ENCODE results near the gene MICALL2. TPM values are rescaled to one million over a fixed set of nuclear protein-coding genes. Genes with fewer than 3 reads are reported as not detected.

MICALL2 gene
- total RNA-seq, 8 experiments from 2014 or later: 1.4 to 16.7 (median 6.5) TPM

DNA sequence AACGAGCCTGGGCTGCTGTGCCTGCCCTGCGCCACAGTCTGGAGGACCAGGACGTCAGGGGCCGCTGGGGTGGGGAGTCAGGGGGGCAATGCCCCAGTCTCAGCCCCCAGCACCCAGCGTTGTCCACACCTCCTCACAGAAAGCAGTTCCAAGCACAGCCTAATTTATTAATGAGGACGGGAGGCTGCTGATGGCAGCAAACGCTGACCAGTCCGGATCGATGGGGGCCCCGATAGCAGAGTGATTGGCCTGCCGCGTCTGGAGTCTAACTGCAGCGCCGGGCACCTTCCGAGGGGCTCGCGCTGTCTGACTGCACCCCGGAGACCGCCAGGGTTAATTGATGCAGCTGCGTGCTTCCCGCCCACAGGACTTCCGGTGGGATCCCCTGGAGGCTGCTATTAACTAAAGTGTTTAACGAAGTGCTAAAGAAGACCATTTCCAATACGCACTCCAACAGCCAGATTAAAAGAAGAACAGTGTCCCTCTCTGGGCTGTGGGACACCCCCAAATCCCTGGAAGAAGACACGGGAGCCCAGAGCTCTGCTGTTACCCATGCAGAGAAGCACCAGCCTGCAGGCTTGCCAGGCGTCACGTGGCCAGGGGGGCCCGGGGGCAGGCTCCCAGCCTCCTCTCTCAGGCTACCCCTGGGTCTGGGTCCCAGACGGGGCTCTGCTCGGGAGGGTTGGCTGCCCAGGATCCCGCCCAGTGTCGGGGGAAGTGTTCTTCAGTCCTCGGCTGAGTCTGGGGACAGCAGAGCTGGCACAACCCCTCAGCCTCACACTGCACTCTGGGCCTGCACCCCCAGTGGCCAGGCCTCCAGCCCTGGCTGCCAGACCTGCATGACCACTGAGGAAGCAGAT is 63.8 kb downstream of the MICALL2 start:
- no peak for ATAC-seq (replicated peaks in 6 of 8)
- WGBS, 10 experiments: 0 to 100% (median 79%) methylated on average over 1 to 5 of the region's 33 CpGs; no CpG with 5 or more reads in 5 of the 10 experiments
- in situ Hi-C loops (cut with MboI; ENCODE audit: low pct_unique_long_range_greater_than_20kb in 2 of 9, low sequenced_read_pairs in 9 of 9, unreplicated experiment in 9 of 9): loop anchor here in 2 of 9 experiments (25.0 kb wide), 1 partner anchor 183 kb away; no protein-coding TSS in a partner anchor
- H3K4me3 ChIP-seq: no peak overlapping the region
- H3K27ac ChIP-seq: no peak overlapping the region
- H3K4me1 ChIP-seq (replicated peaks in 1 of 2): peaks cover 0 to 1% of the 10 kb centered on the region in 2 donors

DNA sequence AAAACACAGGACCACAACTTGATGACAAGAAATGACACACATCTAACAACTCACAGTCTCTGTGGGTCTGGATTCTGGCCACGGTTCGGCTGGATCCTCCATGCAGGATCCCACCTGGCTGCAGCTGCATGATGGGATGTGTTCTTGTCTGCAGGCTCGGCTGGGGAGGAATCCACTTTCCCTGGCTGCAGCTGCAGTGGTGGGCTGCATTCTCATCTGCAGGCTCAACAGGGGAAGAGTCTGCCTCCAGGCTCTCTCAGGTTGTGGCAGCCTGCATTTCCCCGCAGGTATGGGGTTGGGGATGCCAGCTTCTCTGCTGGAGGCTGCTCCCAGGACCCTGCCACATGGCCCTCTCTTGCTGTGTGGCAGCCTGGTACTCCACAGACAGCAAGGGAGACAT is 64.9 kb downstream of the MICALL2 start:
- H3K4me1 ChIP-seq (replicated peaks in 1 of 2): no peaks in the 10 kb centered on the region
- WGBS, 10 experiments: no CpG with 5 or more reads among the region's 4 CpGs
- no peak overlapping the region for H3K27ac ChIP-seq
- no peak overlapping the region for H3K4me3 ChIP-seq
- in situ Hi-C loops (cut with MboI; ENCODE audit: low pct_unique_long_range_greater_than_20kb in 2 of 9, low sequenced_read_pairs in 9 of 9, unreplicated experiment in 9 of 9): loop anchor here in 2 of 9 experiments (25.0 kb wide), 1 partner anchor 182 kb away; no protein-coding TSS in a partner anchor
- no peak for ATAC-seq (replicated peaks in 6 of 8)

DNA sequence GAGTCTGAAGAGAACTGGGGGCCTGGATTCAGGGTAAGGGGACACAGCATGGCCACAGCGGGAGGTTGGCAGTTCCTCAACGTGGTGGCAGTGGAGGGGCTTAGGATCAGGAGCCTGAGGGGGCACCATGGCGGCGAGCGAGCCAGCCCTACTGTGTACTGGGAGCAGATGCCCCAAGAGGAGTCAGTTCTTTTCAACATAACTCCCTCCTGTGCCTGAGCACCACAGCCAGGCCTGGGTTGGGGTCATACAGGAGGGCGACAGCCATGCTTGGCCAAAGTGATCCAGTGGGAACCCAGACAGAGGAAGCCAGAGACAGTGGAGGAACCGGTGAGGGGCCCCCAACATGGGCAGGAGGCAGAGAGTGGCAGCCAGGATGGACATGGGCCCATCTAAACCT is 65.8 kb downstream of the MICALL2 start:
- in situ Hi-C loops (cut with MboI; ENCODE audit: low pct_unique_long_range_greater_than_20kb in 2 of 9, low sequenced_read_pairs in 9 of 9, unreplicated experiment in 9 of 9): loop anchor here in 2 of 9 experiments (25.0 kb wide), 1 partner anchor 181 kb away; no protein-coding TSS in a partner anchor
- Histone ChIP-seq H3K27ac (no peak overlapping the region), H3K4me3 (no peak overlapping the region), H3K4me1 (replicated peaks in 1 of 2) (no peaks in the 10 kb centered on the region)
- 15 to 80% (median 67%) methylated on average over 1 to 4 of the region's 7 CpGs; no CpG with 5 or more reads in 6 of the 10 experiments for WGBS, 10 experiments
- ATAC-seq (replicated peaks in 6 of 8): no peak

DNA sequence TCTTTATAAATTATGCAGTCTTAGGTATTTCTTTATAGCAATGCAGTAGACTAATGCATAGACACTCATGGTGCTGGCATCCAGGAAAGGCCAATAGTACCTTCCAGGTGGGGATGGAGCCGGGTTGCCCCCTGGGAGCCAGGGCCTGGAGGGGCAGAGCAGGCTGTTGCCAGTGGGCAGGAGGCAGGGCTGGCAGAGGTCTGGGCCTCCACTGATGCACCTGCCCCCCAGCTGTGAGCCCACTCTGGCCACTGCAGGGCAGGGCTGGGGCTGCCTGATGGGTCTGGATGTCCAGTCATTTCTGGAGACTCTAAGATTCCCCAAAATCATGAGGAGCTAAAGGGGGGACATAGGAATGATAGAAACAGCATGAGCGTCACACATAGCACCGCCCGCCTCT is 66.7 kb downstream of the MICALL2 start:
- WGBS, 10 experiments: 0% methylated on average over 1 of the region's 4 CpGs; no CpG with 5 or more reads in 8 of the 10 experiments
- H3K27ac ChIP-seq: no peak overlapping the region

DNA sequence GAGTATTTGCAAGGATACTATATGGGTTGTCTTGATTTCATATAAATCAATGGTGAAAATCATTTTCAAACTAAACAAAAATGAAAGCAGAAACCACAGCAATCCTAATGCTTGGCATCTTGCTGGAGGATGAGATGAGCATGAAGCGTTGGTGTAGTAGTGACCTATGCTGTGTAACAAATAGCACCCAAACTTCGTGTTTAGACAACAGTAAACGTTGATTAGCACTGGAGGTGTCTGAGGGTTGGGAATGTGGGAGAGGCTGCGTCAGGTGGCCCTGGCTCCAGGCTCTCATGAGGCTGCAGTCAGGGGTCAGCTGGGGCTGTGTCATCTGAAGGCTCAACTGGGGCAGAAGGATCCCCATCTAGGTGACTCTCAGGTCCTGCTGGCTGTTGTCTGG is 67.8 kb downstream of the MICALL2 start:
- Histone ChIP-seq H3K4me1 (replicated peaks in 1 of 2) (peaks cover 0 to 4% of the 10 kb centered on the region in 2 donors), H3K4me3 (no peak overlapping the region), H3K27ac (no peak overlapping the region)
- ATAC-seq (replicated peaks in 6 of 8): no peak
- WGBS, 10 experiments: 28 to 71% (median 61%) methylated on average over 2 to 4 of the region's 4 CpGs; no CpG with 5 or more reads in 4 of the 10 experiments
- in situ Hi-C loops (cut with MboI; ENCODE audit: low pct_unique_long_range_greater_than_20kb in 2 of 9, low sequenced_read_pairs in 9 of 9, unreplicated experiment in 9 of 9): loop anchor here in 2 of 9 experiments (25.0 kb wide), 1 partner anchor 179 kb away; no protein-coding TSS in a partner anchor

More for the DNA sequence above, 66.7 kb downstream of the MICALL2 start:
- no peaks in the 10 kb centered on the region for H3K4me1 ChIP-seq (replicated peaks in 1 of 2)
- no peak overlapping the region for H3K4me3 ChIP-seq
- no peak for ATAC-seq (replicated peaks in 6 of 8)
- in situ Hi-C loops (cut with MboI; ENCODE audit: low pct_unique_long_range_greater_than_20kb in 2 of 9, low sequenced_read_pairs in 9 of 9, unreplicated experiment in 9 of 9): loop anchor here in 2 of 9 experiments (25.0 kb wide), 1 partner anchor 180 kb away; no protein-coding TSS in a partner anchor

DNA sequence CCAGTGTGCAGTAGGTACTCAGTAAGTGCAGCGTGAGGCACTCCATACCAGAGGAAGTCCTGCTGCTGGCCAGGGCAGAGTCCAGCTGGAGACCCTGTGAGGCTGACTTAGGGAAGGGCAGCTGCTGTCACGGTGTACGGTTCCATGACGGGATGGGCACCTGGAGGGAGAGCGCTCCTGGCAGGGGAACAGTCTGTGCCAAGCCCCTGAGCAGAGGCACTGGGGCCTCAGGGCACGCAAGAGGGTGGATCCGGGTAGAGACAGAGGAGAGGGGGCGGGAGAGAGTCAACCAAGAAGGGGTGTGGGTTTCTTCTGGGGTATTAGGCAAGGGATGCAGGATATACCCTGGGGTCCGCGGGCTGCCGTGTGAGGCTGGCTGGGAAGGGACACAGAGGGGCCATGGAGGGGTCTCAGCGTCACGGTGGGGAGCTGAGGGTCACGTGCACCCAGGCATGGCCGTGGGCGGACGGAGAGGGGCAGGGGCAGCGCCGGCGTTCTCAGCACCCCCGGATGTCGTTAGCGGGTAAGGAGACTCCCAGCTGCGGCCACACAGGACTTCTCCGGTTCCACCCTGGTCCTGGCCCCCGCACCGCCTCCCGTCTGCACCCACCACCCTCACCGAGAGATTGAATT is 70.5 kb downstream of the MICALL2 start:
- Histone ChIP-seq H3K4me3 (no peak overlapping the region), H3K4me1 (replicated peaks in 1 of 2) (peaks cover 0 to 6% of the 10 kb centered on the region in 2 donors), H3K27ac (no peak overlapping the region)
- in situ Hi-C loops (cut with MboI; ENCODE audit: low pct_unique_long_range_greater_than_20kb in 2 of 9, low sequenced_read_pairs in 9 of 9, unreplicated experiment in 9 of 9): loop anchor here in 2 of 9 experiments (25.0 kb wide), 1 partner anchor 177 kb away; no protein-coding TSS in a partner anchor
- 20 to 80% (median 52%) methylated on average over 1 to 3 of the region's 29 CpGs; no CpG with 5 or more reads in 4 of the 10 experiments for WGBS, 10 experiments
- peak in 2 of 8 experiments; percentile 20 to 53 for ATAC-seq (replicated peaks in 6 of 8)

DNA sequence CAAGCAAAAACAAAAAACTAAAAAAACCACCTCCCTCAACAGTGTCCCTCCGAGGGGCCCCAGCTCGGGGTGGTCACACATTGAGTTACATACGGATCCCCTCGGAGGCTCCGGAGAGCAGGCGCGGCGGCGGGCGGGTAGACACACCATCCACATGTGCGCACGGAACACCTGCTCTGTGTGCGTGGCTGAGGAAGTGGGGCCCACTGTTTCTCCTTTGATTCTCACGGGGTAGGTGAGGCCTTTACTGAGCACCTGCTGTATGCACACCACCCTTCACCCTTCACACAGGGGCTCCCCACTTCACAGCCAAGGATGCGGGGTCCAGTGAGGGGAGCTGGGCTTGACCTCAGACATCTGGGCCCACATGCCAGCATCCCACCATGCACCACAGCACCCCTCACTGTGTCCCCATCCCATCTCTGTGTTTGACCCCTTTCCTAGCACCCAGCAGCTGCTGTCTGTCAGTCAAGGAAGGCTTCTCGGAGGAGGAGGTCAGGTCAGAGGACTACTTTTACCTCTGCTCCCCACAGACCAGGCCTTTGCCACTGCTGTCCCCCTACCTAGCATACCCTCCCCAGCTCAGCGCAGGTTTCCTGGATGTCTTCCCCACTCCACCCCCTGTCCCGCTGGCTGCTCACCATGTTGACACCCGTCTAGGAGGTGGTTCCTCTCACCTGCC is 71.1 kb downstream of the MICALL2 start:
- WGBS, 10 experiments: 17 to 79% (median 66%) methylated on average over 1 to 10 of the region's 19 CpGs; no CpG with 5 or more reads in 4 of the 10 experiments
- Histone ChIP-seq H3K27ac (no peak overlapping the region), H3K4me1 (replicated peaks in 1 of 2) (peaks cover 0 to 6% of the 10 kb centered on the region in 2 donors), H3K4me3 (no peak overlapping the region)
- in situ Hi-C loops (cut with MboI; ENCODE audit: low pct_unique_long_range_greater_than_20kb in 2 of 9, low sequenced_read_pairs in 9 of 9, unreplicated experiment in 9 of 9): loop anchor here in 2 of 9 experiments (25.0 kb wide), 1 partner anchor 176 kb away; no protein-coding TSS in a partner anchor
- ATAC-seq (replicated peaks in 6 of 8): no peak

DNA sequence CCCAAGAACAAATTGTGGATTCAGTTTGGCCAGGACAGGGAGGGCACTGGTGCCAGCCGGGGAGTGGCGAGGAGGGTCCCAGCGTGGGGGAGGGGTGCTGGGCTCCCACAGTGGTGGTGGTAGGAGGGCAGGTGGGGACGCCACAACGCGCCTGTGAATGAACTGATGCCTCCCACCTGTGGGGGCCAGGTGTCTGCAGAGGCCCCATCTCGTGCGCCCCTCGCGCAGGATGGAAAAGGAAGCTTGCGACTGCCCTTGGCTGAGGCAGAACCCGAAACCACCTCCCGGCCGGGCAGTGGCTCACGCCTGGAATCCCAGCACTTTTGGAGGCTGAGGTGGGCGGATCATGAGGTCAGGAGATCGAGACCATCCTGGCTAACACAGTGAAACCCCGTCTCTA is 72.0 kb downstream of the MICALL2 start:
- H3K4me1 ChIP-seq (replicated peaks in 1 of 2): peaks cover 0 to 6% of the 10 kb centered on the region in 2 donors
- ATAC-seq (replicated peaks in 6 of 8): no peak
- H3K27ac ChIP-seq: no peak overlapping the region
- H3K4me3 ChIP-seq: no peak overlapping the region
- WGBS, 10 experiments: 50% methylated on average over 2 of the region's 18 CpGs; no CpG with 5 or more reads in 9 of the 10 experiments
- in situ Hi-C loops (cut with MboI; ENCODE audit: low pct_unique_long_range_greater_than_20kb in 2 of 9, low sequenced_read_pairs in 9 of 9, unreplicated experiment in 9 of 9): loop anchor here in 2 of 9 experiments (25.0 kb wide), 1 partner anchor 175 kb away; no protein-coding TSS in a partner anchor

DNA sequence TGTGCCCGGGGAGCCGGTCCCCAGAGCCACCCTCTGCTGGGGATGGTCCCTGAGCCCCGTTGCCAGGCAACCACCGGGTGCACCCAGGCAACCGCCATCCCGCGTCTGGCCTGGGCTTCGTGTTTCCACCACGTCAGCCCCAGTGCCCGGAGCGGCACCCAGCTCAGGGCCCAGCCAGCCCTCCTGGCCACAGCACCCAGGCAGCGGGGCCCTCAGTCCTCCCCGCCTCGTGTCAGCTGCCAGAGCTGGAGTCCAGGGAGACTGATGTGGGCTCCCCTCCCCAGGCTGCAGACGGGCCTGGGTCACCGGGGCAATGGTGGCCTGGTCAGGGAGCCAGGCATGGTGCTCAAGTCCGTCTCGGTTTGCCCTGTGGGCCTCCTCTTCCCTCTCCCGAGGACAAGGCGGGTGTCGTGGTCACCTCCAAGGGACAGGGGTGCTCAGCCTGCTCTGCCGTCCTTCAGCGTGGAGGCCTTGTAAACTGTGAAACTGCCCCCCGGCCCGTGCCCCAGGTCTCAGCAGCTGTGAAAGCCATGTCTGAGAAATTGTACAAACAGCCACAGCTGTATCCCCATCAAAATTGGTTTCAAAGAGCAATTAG is 72.5 kb downstream of the MICALL2 start:
- in situ Hi-C loops (cut with MboI; ENCODE audit: low pct_unique_long_range_greater_than_20kb in 2 of 9, low sequenced_read_pairs in 9 of 9, unreplicated experiment in 9 of 9): loop anchor here in 2 of 9 experiments (25.0 kb wide), 1 partner anchor 174 kb away; no protein-coding TSS in a partner anchor
- Histone ChIP-seq H3K4me3 (no peak overlapping the region), H3K4me1 (replicated peaks in 1 of 2) (peaks cover 0 to 6% of the 10 kb centered on the region in 2 donors), H3K27ac (no peak overlapping the region)
- ATAC-seq (replicated peaks in 6 of 8): peak in 6 of 8 experiments; percentile 13 to 94 (median 89)
- WGBS, 10 experiments: 65% methylated on average over 4 of the region's 25 CpGs; no CpG with 5 or more reads in 9 of the 10 experiments

DNA sequence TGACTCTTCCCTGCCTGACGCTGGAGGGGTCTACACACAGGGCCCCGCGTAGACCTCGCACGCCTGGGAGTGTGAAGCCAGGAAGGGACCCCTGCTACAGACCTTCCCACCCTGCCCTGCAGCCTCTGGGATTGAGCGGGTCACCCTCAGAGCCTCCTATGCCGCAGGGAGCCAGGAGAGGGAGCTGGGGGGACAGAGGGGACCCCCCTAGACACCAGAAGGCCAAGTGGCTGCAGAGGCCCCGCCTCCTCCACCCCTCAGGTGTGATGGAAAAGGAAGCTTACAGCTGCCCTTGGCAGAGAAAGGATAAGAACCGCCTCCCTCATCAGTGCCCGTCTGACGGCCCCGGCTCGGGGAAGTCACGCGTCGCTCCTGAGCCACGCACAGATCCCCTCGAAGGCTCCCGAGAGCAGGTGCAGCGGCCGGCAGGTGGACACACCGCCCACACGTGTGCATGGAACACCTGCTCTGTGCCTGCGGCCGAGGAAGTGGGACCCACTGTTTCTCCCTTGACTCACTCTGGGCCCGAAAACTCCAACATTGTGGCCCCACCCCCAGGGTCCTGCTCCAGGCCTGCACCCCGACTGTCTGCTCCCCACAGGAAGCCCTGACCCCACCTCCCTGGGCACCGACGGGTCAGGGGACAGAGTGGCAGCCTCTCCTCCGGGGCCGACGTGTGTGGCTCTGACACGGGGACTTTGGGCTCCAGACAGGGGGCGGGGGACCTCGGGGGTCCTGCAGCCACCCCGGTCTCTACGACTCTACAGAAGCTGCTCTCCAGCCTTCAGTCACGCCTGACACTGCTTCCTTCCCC is 73.3 kb downstream of the MICALL2 start:
- no peak overlapping the region for H3K27ac ChIP-seq
- in situ Hi-C loops (cut with MboI; ENCODE audit: low pct_unique_long_range_greater_than_20kb in 2 of 9, low sequenced_read_pairs in 9 of 9, unreplicated experiment in 9 of 9): loop anchor here in 2 of 9 experiments (25.0 kb wide), 1 partner anchor 174 kb away; no protein-coding TSS in a partner anchor
- peak in 1 of 8 experiments; percentile 2 for ATAC-seq (replicated peaks in 6 of 8)
- peaks cover 0 to 6% of the 10 kb centered on the region in 2 donors for H3K4me1 ChIP-seq (replicated peaks in 1 of 2)
- no peak overlapping the region for H3K4me3 ChIP-seq
- WGBS, 10 experiments: 0 to 60% methylated on average over 1 of the region's 38 CpGs; no CpG with 5 or more reads in 8 of the 10 experiments

DNA sequence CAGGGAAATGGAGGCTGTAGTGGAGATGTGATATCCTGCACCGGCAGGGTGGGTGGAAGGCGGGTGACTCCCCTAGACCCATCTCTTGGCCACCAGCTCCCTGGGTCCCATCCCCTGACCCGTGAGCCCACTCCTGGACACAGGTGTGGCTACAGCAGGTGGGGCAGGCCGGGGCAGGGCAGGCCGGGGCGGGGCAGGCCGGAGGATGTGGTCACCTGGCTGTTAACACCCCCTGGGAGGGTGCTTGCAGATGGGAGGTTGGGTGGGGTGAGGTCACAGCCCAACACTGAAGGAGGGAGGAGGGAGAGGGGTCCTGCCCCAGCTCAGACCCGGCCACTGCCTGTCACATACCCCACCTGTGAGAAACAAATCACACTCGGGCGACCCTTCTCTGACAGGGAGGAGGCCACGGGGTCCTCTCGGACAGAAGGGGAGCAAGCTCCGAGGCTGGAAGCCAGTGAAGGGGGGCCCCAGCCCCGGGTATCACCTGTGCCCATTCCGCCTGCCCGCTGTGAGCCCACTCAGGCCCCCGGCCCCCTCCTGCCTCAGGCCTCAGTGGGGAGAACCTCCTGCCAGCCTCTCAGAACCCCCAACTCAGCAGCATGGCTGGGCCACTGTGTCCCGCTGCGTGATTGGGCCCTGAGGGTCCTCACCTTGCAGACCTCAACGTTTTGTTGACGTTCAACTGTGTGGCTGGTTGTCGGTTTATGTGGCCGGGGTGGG is 74.0 kb downstream of the MICALL2 start:
- 58% methylated on average over 5 of the region's 23 CpGs; no CpG with 5 or more reads in 9 of the 10 experiments for WGBS, 10 experiments
- Histone ChIP-seq H3K4me1 (replicated peaks in 1 of 2) (peaks cover 0 to 6% of the 10 kb centered on the region in 2 donors), H3K27ac (no peak overlapping the region), H3K4me3 (no peak overlapping the region)
- in situ Hi-C loops (cut with MboI; ENCODE audit: low pct_unique_long_range_greater_than_20kb in 2 of 9, low sequenced_read_pairs in 9 of 9, unreplicated experiment in 9 of 9): loop anchor here in 2 of 9 experiments (25.0 kb wide), 1 partner anchor 173 kb away; no protein-coding TSS in a partner anchor
- ATAC-seq (replicated peaks in 6 of 8): no peak
